SK-N-SH (cell line): ENCODE results near the gene PUSL1. TPM values are rescaled to one million over a fixed set of nuclear protein-coding genes. Genes with fewer than 3 reads are reported as not detected.

Source experiments
- CTCF ChIA-PET: fragments of 300-600, 350-600 bp; formaldehyde crosslinking; extraction: SDS; loops from one replicate; lab custom pipeline; 2021; lab: Yijun Ruan, JAX
- POLR2A ChIA-PET: fragments of 350-600 bp; sonication (Branson Sonifier 250); formaldehyde crosslinking; extraction: SDS; loops from one replicate; lab custom pipeline; 2020; ENCODE audit warnings: antibody characterized with exemption, inconsistent platforms; lab: Yijun Ruan, JAX
- DNase-seq: peaks from one replicate; pipeline ENCODE4 v3.0.0; 2012
- H2AFZ ChIP-seq: fragments of 200-600 bp; sonication (generic); 2 replicates; pipeline ENCODE4 v1.8.1; 2016; ENCODE audit warnings: antibody characterized with exemption, mild to moderate bottlenecking, low read depth
- H3F3A ChIP-seq: fragments of 200-600 bp; sonication (generic); replicated peaks from 2 replicates; pipeline ENCODE3; 2016; ENCODE audit warnings: antibody characterized with exemption, mild to moderate bottlenecking; ENCODE audit not compliant: insufficient read depth
- H3K27ac ChIP-seq, 2 experiments: fragments of 200-500 bp in 1 of 2; fragments of 200-600 bp in 1 of 2; sonication (Bioruptor generic) in 1 of 2; sonication (generic), shearing (Covaris generic) in 1 of 2; 2 replicates each; pipeline versions ENCODE4 v1.5.1 to v1.6.1; 2014 to 2016; ENCODE audit warnings: low read depth in 2 of 2, inconsistent platforms in 1 of 2, low read length in 1 of 2, mild to moderate bottlenecking in 1 of 2, mixed read lengths in 1 of 2
- H3K27me3 ChIP-seq: fragments of 200-600 bp; sonication (generic), shearing (Covaris generic); 2 replicates; pipeline ENCODE4 v1.6.1; 2016; ENCODE audit warnings: mixed run types; ENCODE audit not compliant: insufficient read depth
- H3K36me3 ChIP-seq, 2 experiments: fragments of 200-500 bp in 1 of 2; fragments of 200-600 bp in 1 of 2; sonication (Bioruptor generic) in 1 of 2; sonication (generic) in 1 of 2; replicated peaks in 1 of 2; 2 replicates each; pipeline versions ENCODE3 to v1.5.1; 2014 to 2016; ENCODE audit warnings: low read length in 1 of 2, mild to moderate bottlenecking in 1 of 2; ENCODE audit not compliant: insufficient read depth in 2 of 2, control insufficient read depth in 1 of 2
- H3K4me1 ChIP-seq, 2 experiments: fragments of 200-500 bp in 1 of 2; fragments of 200-600 bp in 1 of 2; sonication (Bioruptor generic) in 1 of 2; sonication (generic), shearing (Covaris generic) in 1 of 2; 2 replicates each; pipeline versions ENCODE4 v1.5.1 to v1.6.1; 2014 to 2016; ENCODE audit warnings: low read depth in 1 of 2, low read length in 1 of 2, mixed run types in 1 of 2; ENCODE audit not compliant: insufficient read depth in 2 of 2, control insufficient read depth in 1 of 2
- H3K4me2 ChIP-seq: fragments of 200-600 bp; sonication (generic), shearing (Covaris generic); 2 replicates; pipeline ENCODE4 v1.6.1; 2017; ENCODE audit warnings: mixed run types
- H3K4me3 ChIP-seq, 2 experiments: fragments of 200-500 bp in 1 of 2; fragments of 200-600 bp in 1 of 2; sonication (Bioruptor generic) in 1 of 2; sonication (generic), shearing (Covaris generic) in 1 of 2; 2 replicates each; pipeline versions ENCODE4 v1.5.1 to v1.8.1; 2014 to 2016; ENCODE audit warnings: low read depth in 2 of 2, inconsistent platforms in 1 of 2, low read length in 1 of 2, mild to moderate bottlenecking in 1 of 2, mixed read lengths in 1 of 2, moderate library complexity in 1 of 2
- H3K79me2 ChIP-seq: fragments of 200-600 bp; sonication (generic); 2 replicates; pipeline ENCODE4 v1.8.1; 2017; ENCODE audit warnings: mild to moderate bottlenecking; ENCODE audit not compliant: insufficient read depth
- H3K9ac ChIP-seq: fragments of 200-600 bp; sonication (generic); 2 replicates; pipeline ENCODE4 v1.6.1; 2017; ENCODE audit warnings: mixed run types
- H3K9me2 ChIP-seq: fragments of 200-600 bp; sonication (generic); 2 replicates; pipeline ENCODE4 v1.6.1; 2017; ENCODE audit warnings: mixed run types
- H3K9me3 ChIP-seq: fragments of 200-600 bp; sonication (generic); 2 replicates; pipeline ENCODE4 v1.6.1; 2017; ENCODE audit warnings: mixed run types, mild to moderate bottlenecking, moderate library complexity
- H4K20me1 ChIP-seq: fragments of 200-600 bp; sonication (generic); 2 replicates; pipeline ENCODE4 v1.6.1; 2017; ENCODE audit warnings: mild to moderate bottlenecking, mixed run types; ENCODE audit not compliant: insufficient read depth
- ELF1 ChIP-seq: IDR thresholded peaks from 2 replicates; pipeline ENCODE4 v1.4.0; 2012
- EP300 ChIP-seq, 2 experiments: IDR thresholded peaks; 2 replicates each; pipeline versions ENCODE4 v1.4.0 to v1.6.1; 2012; ENCODE audit warnings: borderline replicate concordance in 1 of 2, low read depth in 1 of 2, low read length in 1 of 2
- FOSL2 ChIP-seq: IDR thresholded peaks from 2 replicates; pipeline ENCODE4 v1.4.0; 2012; ENCODE audit warnings: low read depth, mild to moderate bottlenecking, moderate library complexity, borderline replicate concordance
- FOXM1 ChIP-seq: IDR thresholded peaks from 2 replicates; pipeline ENCODE4 v1.4.0; 2012; ENCODE audit warnings: low read depth, mild to moderate bottlenecking
- GABPA ChIP-seq: IDR thresholded peaks from 2 replicates; pipeline ENCODE4 v1.4.0; 2012; ENCODE audit warnings: low read depth, mild to moderate bottlenecking
- GATA2 ChIP-seq: sonication (generic); formaldehyde crosslinking; IDR thresholded peaks from 2 replicates; pipeline ENCODE4 v1.5.0; 2020; ENCODE audit warnings: mild to moderate bottlenecking, missing genetic modification reagents
- JUND ChIP-seq: IDR thresholded peaks from 2 replicates; pipeline ENCODE4 v1.4.0; 2012
- MAX ChIP-seq: IDR thresholded peaks from 2 replicates; pipeline ENCODE4 v1.4.0; 2012; ENCODE audit warnings: low read depth
- MEF2A ChIP-seq: IDR thresholded peaks from 2 replicates; pipeline ENCODE4 v1.4.0; 2012; ENCODE audit warnings: low read depth, borderline replicate concordance
- MXI1 ChIP-seq: IDR thresholded peaks from 2 replicates; pipeline ENCODE4 v1.6.1; 2012; ENCODE audit warnings: mild to moderate bottlenecking, low read depth, low read length, improper control_type of control experiment
- PBX3 ChIP-seq: IDR thresholded peaks from 2 replicates; pipeline ENCODE4; 2012
- RAD21 ChIP-seq: IDR thresholded peaks from 2 replicates; pipeline ENCODE4 v1.6.1; 2012; ENCODE audit warnings: mild to moderate bottlenecking, low read length
- RCOR1 ChIP-seq: fragments of 150-350 bp; IDR thresholded peaks from 2 replicates; pipeline ENCODE4 v1.6.1; 2017; ENCODE audit warnings: antibody characterized with exemption, low read length
- REST ChIP-seq: IDR thresholded peaks from 2 replicates; pipeline ENCODE4 v1.6.1; 2012; ENCODE audit warnings: mild to moderate bottlenecking, low read depth, low read length, moderate library complexity
- SIN3A ChIP-seq: IDR thresholded peaks from 2 replicates; pipeline ENCODE4 v1.6.1; 2012; ENCODE audit warnings: low read depth, mild to moderate bottlenecking, low read length, moderate library complexity, borderline replicate concordance
- TAF1 ChIP-seq: IDR thresholded peaks from 2 replicates; pipeline ENCODE4 v1.6.1; 2012; ENCODE audit warnings: low read depth, mild to moderate bottlenecking, low read length, moderate library complexity, borderline replicate concordance
- TCF12 ChIP-seq: IDR thresholded peaks from 2 replicates; pipeline ENCODE4 v1.4.0; 2012
- USF1 ChIP-seq: IDR thresholded peaks from 2 replicates; pipeline ENCODE4 v1.4.0; 2012; ENCODE audit warnings: low read depth, borderline replicate concordance
- WGBS: methylation state at CpG from one replicate; pipeline ENCODE4 v1.1.6; 2017; ENCODE audit warnings: low lambda C conversion rate; 5-methylcytosine and 5-hydroxymethylcytosine counted together
- polyA plus RNA-seq, 3 experiments: library from polyadenylated mRNA; depleted of rRNA; stranded (reverse); fragments of >200 nt; gene quantifications; 2 replicates each; pipeline ENCODE4 v1.2.3, GENCODE V29; 2012

PUSL1 gene
- polyA plus RNA-seq, 1 of the 3 experiments (the other 2 are of a cell fraction): 19.0 TPM

GRCh38 chr1:1342061-1342562 is 33.7 kb downstream of the PUSL1 start (continued):
- TF ChIP-seq USF1 (no peak), FOXM1 (no peak)

- no peak overlapping the region for H3K4me3 ChIP-seq
- CTCF ChIA-PET: interaction anchor here (1.0 to 4.8 kb wide), 4 partner anchors 7 to 33 kb away, joined by 3 to 34 read pairs (median 10); partner anchors contain the start of gene TAS1R3
- peaks cover 0 to 12% of the 10 kb centered on the region in 2 experiments; a peak in 1 of 4 replicates for H3K4me1 ChIP-seq
- H3K27me3 ChIP-seq: no peaks in the 10 kb centered on the region
- no peak overlapping the region for H2AFZ ChIP-seq
- H3K4me2 ChIP-seq: no peak overlapping the region
- 96% methylated on average over 10 of the region's 18 CpGs for WGBS
- no peak overlapping the region for H3K27ac ChIP-seq
- H4K20me1 ChIP-seq: peaks cover 45% of the 10 kb centered on the region
- no peaks in the 10 kb centered on the region for H3F3A ChIP-seq
- DNase-seq: no peak
- TF ChIP-seq TCF12 (no peak), SIN3A (no peak), FOSL2 (no peak), PBX3 (no peak), EP300 (IDR thresholded peaks at IDR 0.05; ENCODE audit: borderline replicate concordance in 1 of 2, low read depth in 1 of 2, low read length in 1 of 2) (no peak), MEF2A (no peak), RAD21 (no peak), MAX (no peak), TAF1 (no peak), JUND (no peak), RCOR1 (no peak), MXI1 (no peak), GABPA (no peak), GATA2 (CRISPR knock-in tag) (no peak), ELF1 (no peak), REST (no peak)
- H3K9me2 ChIP-seq: no peaks in the 10 kb centered on the region
- H3K9ac ChIP-seq: no peak overlapping the region
- peaks cover 35% of the 10 kb centered on the region for H3K79me2 ChIP-seq
- POLR2A ChIA-PET: no interaction called here
- peaks cover 0 to 15% of the 10 kb centered on the region in 2 experiments for H3K36me3 ChIP-seq
- H3K9me3 ChIP-seq: no peaks in the 10 kb centered on the region
Observed at GRCh38 chr1:1342584-1343115, 34.3 kb downstream of the PUSL1 start.
